ENCODE results near the gene FZD1. TPM values are rescaled to one million over a fixed set of nuclear protein-coding genes. Genes with fewer than 3 reads are reported as not detected.

The FZD1 gene
- 6.0 and 6.2 TPM in 2 replicates for total RNA-seq

DNA sequence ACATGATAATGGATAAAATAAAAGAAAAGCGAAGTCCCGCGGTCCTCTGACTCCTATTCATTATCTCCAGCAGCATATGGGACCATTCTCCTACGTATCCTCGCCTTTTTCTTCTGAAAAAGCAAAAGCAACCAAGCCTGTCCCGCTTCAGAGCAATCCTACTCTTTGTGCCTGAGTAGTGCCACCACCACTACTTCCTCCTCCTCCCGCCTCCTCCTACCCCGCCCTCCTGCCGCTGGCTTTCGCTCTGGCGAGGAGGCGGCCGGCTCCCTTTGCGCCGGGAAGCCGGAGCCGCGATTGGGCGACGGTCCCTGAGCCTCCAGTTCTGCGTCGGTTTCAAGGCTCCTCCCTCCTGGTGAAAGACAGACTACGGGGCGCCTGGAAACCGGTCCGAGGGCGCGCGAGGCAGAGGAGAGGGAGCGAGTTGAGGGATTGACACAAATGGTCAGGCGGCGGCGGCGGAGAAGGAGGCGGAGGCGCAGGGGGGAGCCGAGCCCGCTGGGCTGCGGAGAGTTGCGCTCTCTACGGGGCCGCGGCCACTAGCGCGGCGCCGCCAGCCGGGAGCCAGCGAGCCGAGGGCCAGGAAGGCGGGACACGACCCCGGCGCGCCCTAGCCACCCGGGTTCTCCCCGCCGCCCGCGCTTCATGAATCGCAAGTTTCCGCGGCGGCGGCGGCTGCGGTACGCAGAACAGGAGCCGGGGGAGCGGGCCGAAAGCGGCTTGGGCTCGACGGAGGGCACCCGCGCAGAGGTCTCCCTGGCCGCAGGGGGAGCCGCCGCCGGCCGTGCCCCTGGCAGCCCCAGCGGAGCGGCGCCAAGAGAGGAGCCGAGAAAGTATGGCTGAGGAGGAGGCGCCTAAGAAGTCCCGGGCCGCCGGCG is at the start of gene FZD1:
Gene FZD1 (plus strand): TSS at position 388 of the 878 bp plus-strand sequence. CDS start 448 bp downstream, at position 836.

Measured in mammary microvascular endothelial cell (primary cell).